Transverse colon (tissue), 4 donors: ENCODE results near the gene RBM20. TPM values are rescaled to one million over a fixed set of nuclear protein-coding genes. Genes with fewer than 3 reads are reported as not detected.
A peak's percentile ranks its signal among the peaks of the same experiment; 100 is the strongest.

ENCODE experiments used
- DNase-seq: peaks from one replicate; pipeline ENCODE4 v3.0.0-alpha.2; 2019
- H3K27ac ChIP-seq, 4 donors: fragments of 200-600 bp; sonication (generic); 2 replicates each; pipeline ENCODE4 v1.5.1; 2016 to 2018; ENCODE audit warnings: inconsistent platforms in 4 of 4
- H3K27me3 ChIP-seq: fragments of 200-600 bp; sonication (generic); 2 replicates; pipeline ENCODE4 v1.5.1; 2017; ENCODE audit warnings: inconsistent platforms
- H3K36me3 ChIP-seq, 4 donors: fragments of 200-600 bp; sonication (generic); 2 replicates each; pipeline ENCODE4 v1.5.1; 2017 to 2019; ENCODE audit warnings: inconsistent platforms in 4 of 4
- H3K4me1 ChIP-seq, 4 donors: fragments of 200-600 bp; sonication (generic); 2 replicates each; pipeline ENCODE4 v1.5.1; 2017 to 2020; ENCODE audit warnings: inconsistent platforms in 4 of 4
- H3K4me3 ChIP-seq, 4 donors: fragments of 200-600 bp; sonication (generic); 1 replicate in 1 of 4; 2 replicates in 3 of 4; pipeline versions ENCODE4 v1.5.1 to v1.6.1; 2017 to 2019; ENCODE audit warnings: inconsistent platforms in 4 of 4
- H3K9me3 ChIP-seq, 2 donors: fragments of 200-600 bp; sonication (generic); 2 replicates each; pipeline ENCODE4 v1.5.1; 2017 to 2019; ENCODE audit warnings: inconsistent platforms in 2 of 2
- CTCF ChIP-seq, 5 experiments: fragments of 200-600 bp in 3 of 5; fragments of 450-650 bp in 2 of 5; sonication (generic) in 3 of 5; IDR thresholded peaks; 1 replicate in 2 of 5; 2 replicates in 3 of 5; pipeline ENCODE4 v1.5.1; 2016 to 2017; ENCODE audit warnings: antibody characterized with exemption in 5 of 5, inconsistent platforms in 3 of 5, mild to moderate bottlenecking in 2 of 5, moderate library complexity in 1 of 5
- EP300 ChIP-seq: sonication (generic); formaldehyde crosslinking; IDR thresholded peaks from one replicate; pipeline ENCODE4 v1.6.1; 2017; ENCODE audit warnings: antibody characterized with exemption, low read depth
- POLR2A ChIP-seq: fragments of 450-650 bp; IDR thresholded peaks from one replicate; pipeline ENCODE4 v1.6.1; 2016; ENCODE audit warnings: antibody characterized with exemption, mild to moderate bottlenecking, moderate library complexity
- POLR2AphosphoS5 ChIP-seq, 3 donors: sonication (generic); formaldehyde crosslinking; IDR thresholded peaks; one replicate each; pipeline ENCODE4 v1.6.1; 2016; ENCODE audit warnings: antibody characterized with exemption in 3 of 3
- WGBS, 2 donors: methylation state at CpG; one replicate each; pipeline ENCODE4 v1.1.5; 2018; ENCODE audit warnings: low coverage in 1 of 2; 5-methylcytosine and 5-hydroxymethylcytosine counted together
- in situ Hi-C, 4 donors: fragments of 200-750 bp; cut with MboI; loops; one replicate each; pipeline versions ENCODE4 v1.15.0 to v1.15.1; 2017; ENCODE audit warnings: low sequenced_read_pairs in 3 of 4, low pct_ligation_motif_present in 1 of 4, low pct_unique_long_range_greater_than_20kb in 1 of 4
- intact Hi-C: fragments of 100-400 bp; cut with DNase I; formaldehyde crosslinking; loops from one replicate; pipeline ENCODE4 v1.15.1; 2023; ENCODE audit warnings: low total_unique reads
- total RNA-seq, 4 donors: library from RNA; depleted of rRNA; stranded (reverse); fragments of >200 nt; gene quantifications; one replicate each; pipeline ENCODE4 v1.1.0, GENCODE V29; 2016

RBM20 gene
- total RNA-seq, 4 donors from 2014 or later, result 1.2 to 10.5 (median 2.9) TPM

GRCh38 chr10:110698782-110699201 is 54.7 kb downstream of the RBM20 start:
- TF ChIP-seq POLR2AphosphoS5 (IDR thresholded peaks at IDR 0.05), result peak; percentile 53 to 85 (median 82)
- no peak for TF ChIP-seq CTCF (IDR thresholded peaks at IDR 0.05)
- no peak for TF ChIP-seq EP300
- TF ChIP-seq POLR2A, result no peak
- no peaks in the 10 kb centered on the region for H3K27me3 ChIP-seq
- no peaks in the 10 kb centered on the region for H3K4me1 ChIP-seq
- 89% methylated on average over 6 of the region's 6 CpGs; no CpG with 5 or more reads in 1 of the 2 donors for WGBS, 2 donors
- intact Hi-C loops, result loop anchor here (1.0 kb wide), 1 partner anchor 71 kb away; no protein-coding TSS in a partner anchor
- in situ Hi-C loops, result no loop called here
- no peaks in the 10 kb centered on the region for H3K36me3 ChIP-seq
- no peak for DNase-seq
- H3K9me3 ChIP-seq, result no peaks in the 10 kb centered on the region
- H3K4me3 ChIP-seq, result no peak overlapping the region
- H3K27ac ChIP-seq, result peak overlapping the region in 3 of 4 donors; percentile 19 to 53 (median 22)

GRCh38 chr10:110699859-110700468 is 55.8 kb downstream of the RBM20 start:
- H3K27me3 ChIP-seq, result no peaks in the 10 kb centered on the region
- no peak overlapping the region for H3K4me3 ChIP-seq
- H3K27ac ChIP-seq, result peak overlapping the region; percentile 16 to 54 (median 38)
- no peaks in the 10 kb centered on the region for H3K36me3 ChIP-seq
- H3K4me1 ChIP-seq, result no peaks in the 10 kb centered on the region
- in situ Hi-C loops, result no loop called here
- 77 to 81% methylated on average over 9 to 10 of the region's 10 CpGs for WGBS, 2 donors
- no peak for DNase-seq
- TF ChIP-seq POLR2A (no peak), EP300 (no peak), CTCF (IDR thresholded peaks at IDR 0.05) (no peak), POLR2AphosphoS5 (IDR thresholded peaks at IDR 0.05) (no peak)
- intact Hi-C loops, result no loop called here
- no peaks in the 10 kb centered on the region for H3K9me3 ChIP-seq

- in situ Hi-C loops (no loop called here), intact Hi-C loops (no loop called here)
- no peak overlapping the region for H3K4me3 ChIP-seq
- TF ChIP-seq CTCF (IDR thresholded peaks at IDR 0.05) (no peak), POLR2A (no peak), EP300 (no peak), POLR2AphosphoS5 (IDR thresholded peaks at IDR 0.05) (no peak)
- H3K27me3 ChIP-seq, result no peaks in the 10 kb centered on the region
- WGBS, 2 donors, result 67 to 83% methylated on average over 9 to 10 of the region's 10 CpGs
- peak overlapping the region in 3 of 4 donors; percentile 22 to 54 (median 53) for H3K27ac ChIP-seq
- no peaks in the 10 kb centered on the region for H3K36me3 ChIP-seq
- no peaks in the 10 kb centered on the region for H3K4me1 ChIP-seq
- no peak for DNase-seq
- H3K9me3 ChIP-seq, result no peaks in the 10 kb centered on the region
Measured at GRCh38 chr10:110700947-110701616, 56.9 kb downstream of the RBM20 start.

- DNase-seq, result no peak
- TF ChIP-seq POLR2AphosphoS5 (IDR thresholded peaks at IDR 0.05) (no peak), POLR2A (no peak), CTCF (IDR thresholded peaks at IDR 0.05) (no peak), EP300 (no peak)
Measured at GRCh38 chr10:110701617-110701971, 57.5 kb downstream of the RBM20 start.

More at GRCh38 chr10:110701617-110701971, 57.5 kb downstream of the RBM20 start:
- in situ Hi-C loops, result no loop called here
- WGBS, 2 donors, result 88% methylated on average over 3 of the region's 3 CpGs; no CpG with 5 or more reads in 1 of the 2 donors
- Histone ChIP-seq H3K27me3 (no peaks in the 10 kb centered on the region), H3K4me3 (no peak overlapping the region), H3K9me3 (no peaks in the 10 kb centered on the region), H3K27ac (peak overlapping the region in 1 of 4 donors; percentile 54), H3K4me1 (no peaks in the 10 kb centered on the region), H3K36me3 (no peaks in the 10 kb centered on the region)
- intact Hi-C loops, result no loop called here
